ENCODE data around the gene VTI1A.

- TF ChIP-seq POLR2AphosphoS5 (IDR thresholded peaks at IDR 0.05; ENCODE audit: low read depth, low read length) (no peak), POLR2A (IDR thresholded peaks at IDR 0.05; ENCODE audit: low read depth, low read length) (no peak)
Observed at GRCh38 chr10:112753961-112754411, 307.0 kb downstream of the VTI1A start.

All from GM12892 (cell line).